ENCODE measurements around the gene LCN1.

- TF ChIP-seq, protein P1, sequence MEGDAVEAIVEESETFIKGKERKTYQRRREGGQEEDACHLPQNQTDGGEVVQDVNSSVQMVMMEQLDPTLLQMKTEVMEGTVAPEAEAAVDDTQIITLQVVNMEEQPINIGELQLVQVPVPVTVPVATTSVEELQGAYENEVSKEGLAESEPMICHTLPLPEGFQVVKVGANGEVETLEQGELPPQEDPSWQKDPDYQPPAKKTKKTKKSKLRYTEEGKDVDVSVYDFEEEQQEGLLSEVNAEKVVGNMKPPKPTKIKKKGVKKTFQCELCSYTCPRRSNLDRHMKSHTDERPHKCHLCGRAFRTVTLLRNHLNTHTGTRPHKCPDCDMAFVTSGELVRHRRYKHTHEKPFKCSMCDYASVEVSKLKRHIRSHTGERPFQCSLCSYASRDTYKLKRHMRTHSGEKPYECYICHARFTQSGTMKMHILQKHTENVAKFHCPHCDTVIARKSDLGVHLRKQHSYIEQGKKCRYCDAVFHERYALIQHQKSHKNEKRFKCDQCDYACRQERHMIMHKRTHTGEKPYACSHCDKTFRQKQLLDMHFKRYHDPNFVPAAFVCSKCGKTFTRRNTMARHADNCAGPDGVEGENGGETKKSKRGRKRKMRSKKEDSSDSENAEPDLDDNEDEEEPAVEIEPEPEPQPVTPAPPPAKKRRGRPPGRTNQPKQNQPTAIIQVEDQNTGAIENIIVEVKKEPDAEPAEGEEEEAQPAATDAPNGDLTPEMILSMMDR (IDR thresholded peaks at IDR 0.05) = no peak
- no peak for TF ChIP-seq POLR2A (IDR thresholded peaks at IDR 0.05)
Observed at GRCh38 chr9:135498381-135499126, 22.7 kb upstream of the LCN1 start.
